Urinary bladder (tissue), 4 donors: ENCODE measurements around the gene WDFY2. TPM values are rescaled to one million over a fixed set of nuclear protein-coding genes. Genes with fewer than 3 reads are reported as not detected.

ENCODE experiments used
- DNase-seq: peaks from one replicate; pipeline ENCODE4 v3.0.0-alpha.2; 2015; ENCODE audit errors: extremely low spot score
- H3K27ac ChIP-seq: one replicate; pipeline ENCODE4 v1.5.1; 2013; ENCODE audit warnings: low read depth, mild to moderate bottlenecking, moderate library complexity
- H3K36me3 ChIP-seq: one replicate; pipeline ENCODE4 v1.6.1; 2013; ENCODE audit warnings: mild to moderate bottlenecking, moderate library complexity; ENCODE audit not compliant: insufficient read depth
- H3K4me1 ChIP-seq: one replicate; pipeline ENCODE4 v1.6.1; 2013; ENCODE audit warnings: mild to moderate bottlenecking, moderate library complexity; ENCODE audit not compliant: insufficient read depth
- H3K4me3 ChIP-seq: one replicate; pipeline ENCODE4 v1.5.1; 2013; ENCODE audit warnings: low read depth, low read length
- WGBS: extraction: QIAGEN DNeasy Blood & Tissue Kit; methylation state at CpG from one replicate; pipeline ENCODE4 v1.1.7; 2013; 5-methylcytosine and 5-hydroxymethylcytosine counted together
- polyA plus RNA-seq: library from polyadenylated mRNA; stranded (reverse); fragments of 200-250 nt; gene quantifications from one replicate; pipeline ENCODE4 v1.2.3, GENCODE V29; 2013
- total RNA-seq: library from RNA; depleted of rRNA; stranded (reverse); fragments of >200 nt; gene quantifications from one replicate; pipeline ENCODE4 v1.2.3, GENCODE V29; 2014
- donor health status: healthy with polysubstance abuse.
- donor health status: healthy.

The WDFY2 gene
- total and polyA plus RNA-seq, 2 donors, result 5.2 to 14.5 TPM

- Histone ChIP-seq H3K4me1 (no peaks in the 10 kb centered on the region), H3K4me3 (no peak overlapping the region), H3K27ac (no peak overlapping the region), H3K36me3 (no peaks in the 10 kb centered on the region)
- 93% methylated on average over 3 of the region's 3 CpGs for WGBS
- DNase-seq, result no peak
Measured at GRCh38 chr13:51715613-51716012, 131.4 kb downstream of the WDFY2 start.

GRCh38 chr13:51717786-51718398, 133.6 kb downstream of the WDFY2 start:
- H3K4me1 ChIP-seq, result no peaks in the 10 kb centered on the region
- no peak overlapping the region for H3K4me3 ChIP-seq
- WGBS, result 100% methylated on average over 1 of the region's 1 CpG
- no peaks in the 10 kb centered on the region for H3K36me3 ChIP-seq
- no peak for DNase-seq
- H3K27ac ChIP-seq, result no peak overlapping the region

- no peak for DNase-seq
- H3K36me3 ChIP-seq, result no peaks in the 10 kb centered on the region
- H3K27ac ChIP-seq, result no peak overlapping the region
- H3K4me1 ChIP-seq, result no peaks in the 10 kb centered on the region
- 99% methylated on average over 1 of the region's 1 CpG for WGBS
- H3K4me3 ChIP-seq, result no peak overlapping the region
Measured at GRCh38 chr13:51719394-51719793, 135.1 kb downstream of the WDFY2 start.

- no peaks in the 10 kb centered on the region for H3K36me3 ChIP-seq
- H3K27ac ChIP-seq, result no peak overlapping the region
- no peak overlapping the region for H3K4me3 ChIP-seq
- H3K4me1 ChIP-seq, result no peaks in the 10 kb centered on the region
- DNase-seq, result no peak
- WGBS, result 62% methylated on average over 3 of the region's 3 CpGs
Measured at GRCh38 chr13:51721496-51721895, 137.2 kb downstream of the WDFY2 start.

- Histone ChIP-seq H3K36me3 (no peaks in the 10 kb centered on the region), H3K4me3 (no peak overlapping the region), H3K4me1 (no peaks in the 10 kb centered on the region), H3K27ac (no peak overlapping the region)
- 96% methylated on average over 6 of the region's 6 CpGs for WGBS
- DNase-seq, result no peak
Measured at GRCh38 chr13:51723529-51723928, 139.3 kb downstream of the WDFY2 start.

GRCh38 chr13:51724721-51725120, 140.5 kb downstream of the WDFY2 start:
- H3K4me1 ChIP-seq, result no peaks in the 10 kb centered on the region

GRCh38 chr13:51726446-51727193, 142.4 kb downstream of the WDFY2 start:
- H3K27ac ChIP-seq, result no peak overlapping the region
- no peaks in the 10 kb centered on the region for H3K4me1 ChIP-seq
- no peak for DNase-seq
- H3K36me3 ChIP-seq, result no peaks in the 10 kb centered on the region
- 55% methylated on average over 3 of the region's 3 CpGs for WGBS
- H3K4me3 ChIP-seq, result no peak overlapping the region

More at GRCh38 chr13:51724721-51725120, 140.5 kb downstream of the WDFY2 start:
- Histone ChIP-seq H3K36me3 (no peaks in the 10 kb centered on the region), H3K27ac (no peak overlapping the region), H3K4me3 (no peak overlapping the region)
- no peak for DNase-seq

- Histone ChIP-seq H3K27ac (no peak overlapping the region), H3K36me3 (no peaks in the 10 kb centered on the region), H3K4me3 (no peak overlapping the region), H3K4me1 (no peaks in the 10 kb centered on the region)
- DNase-seq, result no peak
- WGBS, result 76% methylated on average over 8 of the region's 8 CpGs
Measured at GRCh38 chr13:51727634-51728274, 143.5 kb downstream of the WDFY2 start.

GRCh38 chr13:51728275-51728673, 144.0 kb downstream of the WDFY2 start:
- Histone ChIP-seq H3K4me1 (no peaks in the 10 kb centered on the region), H3K27ac (no peak overlapping the region), H3K36me3 (no peaks in the 10 kb centered on the region), H3K4me3 (no peak overlapping the region)
- no peak for DNase-seq
- 84% methylated on average over 4 of the region's 4 CpGs for WGBS

- no peaks in the 10 kb centered on the region for H3K4me1 ChIP-seq
- WGBS, result 94% methylated on average over 10 of the region's 10 CpGs
- H3K27ac ChIP-seq, result no peak overlapping the region
- no peak overlapping the region for H3K4me3 ChIP-seq
- DNase-seq, result no peak
- no peaks in the 10 kb centered on the region for H3K36me3 ChIP-seq
Measured at GRCh38 chr13:51728972-51729371, 144.7 kb downstream of the WDFY2 start.

GRCh38 chr13:51729866-51730553, 145.7 kb downstream of the WDFY2 start:
- H3K4me1 ChIP-seq, result no peaks in the 10 kb centered on the region
- WGBS, result 46% methylated on average over 11 of the region's 11 CpGs
- H3K27ac ChIP-seq, result peak overlapping the region; percentile 49
- no peak overlapping the region for H3K4me3 ChIP-seq
- no peaks in the 10 kb centered on the region for H3K36me3 ChIP-seq
- DNase-seq, result peak; percentile 29

- Histone ChIP-seq H3K27ac (no peak overlapping the region), H3K4me3 (no peak overlapping the region), H3K36me3 (no peaks in the 10 kb centered on the region), H3K4me1 (no peaks in the 10 kb centered on the region)
- DNase-seq, result no peak
- WGBS, result 92% methylated on average over 1 of the region's 1 CpG
Measured at GRCh38 chr13:51730927-51731326, 146.7 kb downstream of the WDFY2 start.

- Histone ChIP-seq H3K4me3 (no peak overlapping the region), H3K4me1 (no peaks in the 10 kb centered on the region), H3K36me3 (no peaks in the 10 kb centered on the region), H3K27ac (no peak overlapping the region)
- WGBS, result 57% methylated on average over 4 of the region's 4 CpGs
- DNase-seq, result no peak
Measured at GRCh38 chr13:51731759-51732158, 147.5 kb downstream of the WDFY2 start.
